SK-N-SH (cell line): ENCODE data around the gene PPP1R37. TPM values are rescaled to one million over a fixed set of nuclear protein-coding genes. Genes with fewer than 3 reads are reported as not detected.

ENCODE experiments used
- CTCF ChIA-PET: fragments of 300-600, 350-600 bp; formaldehyde crosslinking; extraction: SDS; loops from one replicate; lab custom pipeline; 2021; lab: Yijun Ruan, JAX
- POLR2A ChIA-PET: fragments of 350-600 bp; sonication (Branson Sonifier 250); formaldehyde crosslinking; extraction: SDS; loops from one replicate; lab custom pipeline; 2020; ENCODE audit warnings: antibody characterized with exemption, inconsistent platforms; lab: Yijun Ruan, JAX
- DNase-seq: peaks from one replicate; pipeline ENCODE4 v3.0.0; 2012
- H2AFZ ChIP-seq: fragments of 200-600 bp; sonication (generic); 2 replicates; pipeline ENCODE4 v1.8.1; 2016; ENCODE audit warnings: antibody characterized with exemption, mild to moderate bottlenecking, low read depth
- H3F3A ChIP-seq: fragments of 200-600 bp; sonication (generic); replicated peaks from 2 replicates; pipeline ENCODE3; 2016; ENCODE audit warnings: antibody characterized with exemption, mild to moderate bottlenecking; ENCODE audit not compliant: insufficient read depth
- H3K27ac ChIP-seq, 2 experiments: fragments of 200-500 bp in 1 of 2; fragments of 200-600 bp in 1 of 2; sonication (Bioruptor generic) in 1 of 2; sonication (generic), shearing (Covaris generic) in 1 of 2; 2 replicates each; pipeline versions ENCODE4 v1.5.1 to v1.6.1; 2014 to 2016; ENCODE audit warnings: low read depth in 2 of 2, inconsistent platforms in 1 of 2, low read length in 1 of 2, mild to moderate bottlenecking in 1 of 2, mixed read lengths in 1 of 2
- H3K27me3 ChIP-seq: fragments of 200-600 bp; sonication (generic), shearing (Covaris generic); 2 replicates; pipeline ENCODE4 v1.6.1; 2016; ENCODE audit warnings: mixed run types; ENCODE audit not compliant: insufficient read depth
- H3K36me3 ChIP-seq, 2 experiments: fragments of 200-500 bp in 1 of 2; fragments of 200-600 bp in 1 of 2; sonication (Bioruptor generic) in 1 of 2; sonication (generic) in 1 of 2; replicated peaks in 1 of 2; 2 replicates each; pipeline versions ENCODE3 to v1.5.1; 2014 to 2016; ENCODE audit warnings: low read length in 1 of 2, mild to moderate bottlenecking in 1 of 2; ENCODE audit not compliant: insufficient read depth in 2 of 2, control insufficient read depth in 1 of 2
- H3K4me1 ChIP-seq, 2 experiments: fragments of 200-500 bp in 1 of 2; fragments of 200-600 bp in 1 of 2; sonication (Bioruptor generic) in 1 of 2; sonication (generic), shearing (Covaris generic) in 1 of 2; 2 replicates each; pipeline versions ENCODE4 v1.5.1 to v1.6.1; 2014 to 2016; ENCODE audit warnings: low read depth in 1 of 2, low read length in 1 of 2, mixed run types in 1 of 2; ENCODE audit not compliant: insufficient read depth in 2 of 2, control insufficient read depth in 1 of 2
- H3K4me2 ChIP-seq: fragments of 200-600 bp; sonication (generic), shearing (Covaris generic); 2 replicates; pipeline ENCODE4 v1.6.1; 2017; ENCODE audit warnings: mixed run types
- H3K4me3 ChIP-seq, 2 experiments: fragments of 200-500 bp in 1 of 2; fragments of 200-600 bp in 1 of 2; sonication (Bioruptor generic) in 1 of 2; sonication (generic), shearing (Covaris generic) in 1 of 2; 2 replicates each; pipeline versions ENCODE4 v1.5.1 to v1.8.1; 2014 to 2016; ENCODE audit warnings: low read depth in 2 of 2, inconsistent platforms in 1 of 2, low read length in 1 of 2, mild to moderate bottlenecking in 1 of 2, mixed read lengths in 1 of 2, moderate library complexity in 1 of 2
- H3K79me2 ChIP-seq: fragments of 200-600 bp; sonication (generic); 2 replicates; pipeline ENCODE4 v1.8.1; 2017; ENCODE audit warnings: mild to moderate bottlenecking; ENCODE audit not compliant: insufficient read depth
- H3K9ac ChIP-seq: fragments of 200-600 bp; sonication (generic); 2 replicates; pipeline ENCODE4 v1.6.1; 2017; ENCODE audit warnings: mixed run types
- H3K9me2 ChIP-seq: fragments of 200-600 bp; sonication (generic); 2 replicates; pipeline ENCODE4 v1.6.1; 2017; ENCODE audit warnings: mixed run types
- H3K9me3 ChIP-seq: fragments of 200-600 bp; sonication (generic); 2 replicates; pipeline ENCODE4 v1.6.1; 2017; ENCODE audit warnings: mixed run types, mild to moderate bottlenecking, moderate library complexity
- H4K20me1 ChIP-seq: fragments of 200-600 bp; sonication (generic); 2 replicates; pipeline ENCODE4 v1.6.1; 2017; ENCODE audit warnings: mild to moderate bottlenecking, mixed run types; ENCODE audit not compliant: insufficient read depth
- CHD2 ChIP-seq: fragments of 150-350 bp; IDR thresholded peaks from 2 replicates; pipeline ENCODE4 v1.6.1; 2018; ENCODE audit warnings: low read length; ENCODE audit not compliant: partially characterized antibody
- CTCF ChIP-seq: fragments of 200-600 bp; sonication (generic); IDR thresholded peaks from 2 replicates; pipeline ENCODE4 v1.6.1; 2017; ENCODE audit warnings: antibody characterized with exemption, mild to moderate bottlenecking, moderate library complexity
- ELF1 ChIP-seq: IDR thresholded peaks from 2 replicates; pipeline ENCODE4 v1.4.0; 2012
- EP300 ChIP-seq, 2 experiments: IDR thresholded peaks; 2 replicates each; pipeline versions ENCODE4 v1.4.0 to v1.6.1; 2012; ENCODE audit warnings: borderline replicate concordance in 1 of 2, low read depth in 1 of 2, low read length in 1 of 2
- GATA2 ChIP-seq: sonication (generic); formaldehyde crosslinking; IDR thresholded peaks from 2 replicates; pipeline ENCODE4 v1.5.0; 2020; ENCODE audit warnings: mild to moderate bottlenecking, missing genetic modification reagents
- JUND ChIP-seq: IDR thresholded peaks from 2 replicates; pipeline ENCODE4 v1.4.0; 2012
- MAX ChIP-seq: IDR thresholded peaks from 2 replicates; pipeline ENCODE4 v1.4.0; 2012; ENCODE audit warnings: low read depth
- MXI1 ChIP-seq: IDR thresholded peaks from 2 replicates; pipeline ENCODE4 v1.6.1; 2012; ENCODE audit warnings: mild to moderate bottlenecking, low read depth, low read length, improper control_type of control experiment
- PBX3 ChIP-seq: IDR thresholded peaks from 2 replicates; pipeline ENCODE4; 2012
- POLR2AphosphoS5 ChIP-seq: IDR thresholded peaks from 2 replicates; pipeline ENCODE4 v1.6.1; 2012; ENCODE audit warnings: low read depth, low read length
- RXRA ChIP-seq: IDR thresholded peaks from 2 replicates; pipeline ENCODE4 v1.4.0; 2012; ENCODE audit warnings: low read depth, mild to moderate bottlenecking, borderline replicate concordance
- SIN3A ChIP-seq: IDR thresholded peaks from 2 replicates; pipeline ENCODE4 v1.6.1; 2012; ENCODE audit warnings: low read depth, mild to moderate bottlenecking, low read length, moderate library complexity, borderline replicate concordance
- SMC3 ChIP-seq: IDR thresholded peaks from 2 replicates; pipeline ENCODE4 v1.6.1; 2012; ENCODE audit warnings: low read depth, low read length, improper control_type of control experiment
- USF1 ChIP-seq: IDR thresholded peaks from 2 replicates; pipeline ENCODE4 v1.4.0; 2012; ENCODE audit warnings: low read depth, borderline replicate concordance
- USF2 ChIP-seq: fragments of 150-350 bp; IDR thresholded peaks from 2 replicates; pipeline ENCODE4 v1.6.1; 2017; ENCODE audit warnings: antibody characterized with exemption, low read length, low read depth, borderline replicate concordance
- YY1 ChIP-seq: IDR thresholded peaks from 2 replicates; pipeline ENCODE4 v1.4.0; 2012; ENCODE audit warnings: low read depth, mild to moderate bottlenecking
- ZBTB33 ChIP-seq: IDR thresholded peaks from 2 replicates; pipeline ENCODE4 v1.4.0; 2012; ENCODE audit warnings: low read depth, borderline replicate concordance
- WGBS: methylation state at CpG from one replicate; pipeline ENCODE4 v1.1.6; 2017; ENCODE audit warnings: low lambda C conversion rate; 5-methylcytosine and 5-hydroxymethylcytosine counted together
- polyA plus RNA-seq, 3 experiments: library from polyadenylated mRNA; depleted of rRNA; stranded (reverse); fragments of >200 nt; gene quantifications; 2 replicates each; pipeline ENCODE4 v1.2.3, GENCODE V29; 2012

The PPP1R37 gene
- polyA plus RNA-seq, 1 of the 3 experiments (the other 2 are of a cell fraction), result 24.4 TPM

GRCh38 chr19:45097450-45097775, 4.4 kb downstream of the PPP1R37 start (continued):
- no peak for TF ChIP-seq USF1
- TF ChIP-seq ZBTB33, result no peak
- TF ChIP-seq, all 33 proteins: peak for 0

GRCh38 chr19:45097776-45098520, 5.0 kb downstream of the PPP1R37 start:
- Histone ChIP-seq H3K9me2 (no peaks in the 10 kb centered on the region), H3K79me2 (peaks cover 99% of the 10 kb centered on the region), H2AFZ (no peak overlapping the region), H3K27ac (peak overlapping the region; percentile 32 to 84), H3K9ac (0 out of 2 replicates have a peak overlapping the region, but pooled peaks have one; percentile 24), H3K4me1 (peaks cover 24 to 32% of the 10 kb centered on the region in 2 experiments; a peak in 3 of 4 replicates), H3K4me2 (peak overlapping the region; percentile 77), H4K20me1 (peaks cover 87% of the 10 kb centered on the region), H3K9me3 (no peaks in the 10 kb centered on the region), H3K4me3 (peak overlapping the region in 1 of 2 experiments; percentile 23; a peak in 1 of 4 replicates), H3K36me3 (no peaks in the 10 kb centered on the region), H3K27me3 (no peaks in the 10 kb centered on the region), H3F3A (peaks cover 13% of the 10 kb centered on the region)
- no peak for DNase-seq
- POLR2A ChIA-PET, result no interaction called here
- CTCF ChIA-PET, result no interaction called here
- 59% methylated on average over 16 of the region's 16 CpGs for WGBS
- TF ChIP-seq USF2 (no peak), EP300 (IDR thresholded peaks at IDR 0.05; ENCODE audit: borderline replicate concordance in 1 of 2, low read depth in 1 of 2, low read length in 1 of 2) (no peak), ELF1 (no peak), CTCF (no peak), MXI1 (no peak), SIN3A (peak; percentile 48), CHD2 (no peak), MAX (peak; percentile 88), SMC3 (no peak), JUND (peak; percentile 87), YY1 (no peak), PBX3 (peak; percentile 47; the same call in 1 of the 2 replicates), ZBTB33 (no peak), USF1 (peak; percentile 75; the same call in 1 of the 2 replicates), GATA2 (CRISPR knock-in tag) (no peak), POLR2AphosphoS5 (no peak), RXRA (no peak)
